K562 (cell line): ENCODE data around the gene CFAP206. TPM values are rescaled to one million over a fixed set of nuclear protein-coding genes. Genes with fewer than 3 reads are reported as not detected.

Experiments
- EHMT2 ChIP-seq: fragments of 450-650 bp; IDR thresholded peaks from 2 replicates; pipeline ENCODE4 v1.6.1; 2018; ENCODE audit warnings: antibody characterized with exemption
- GATA2 ChIP-seq: sonication (generic); formaldehyde crosslinking; IDR thresholded peaks from 2 replicates; pipeline ENCODE4 v1.4.0; 2020; ENCODE audit warnings: mild to moderate bottlenecking, missing genetic modification reagents
- GATAD2A ChIP-seq: fragments of 450-650 bp; IDR thresholded peaks from 2 replicates; pipeline ENCODE4 v1.6.1; 2017
- HMGN3 ChIP-seq: IDR thresholded peaks from 2 replicates; pipeline ENCODE4 v1.6.1; 2011; ENCODE audit warnings: borderline replicate concordance, low read depth, mild to moderate bottlenecking, mixed read lengths, low read length; ENCODE audit not compliant: insufficient read length; ENCODE audit errors: extremely low read depth
- NFXL1 ChIP-seq: fragments of 450-650 bp; formaldehyde crosslinking; IDR thresholded peaks from 2 replicates; pipeline ENCODE4 v1.4.0; 2021; ENCODE audit warnings: mild to moderate bottlenecking
- PHB ChIP-seq: fragments of 250-450 bp; sonication (Bioruptor Pico); IDR thresholded peaks from 2 replicates; pipeline ENCODE4 v1.5.0; 2021
- POLR2B ChIP-seq: fragments of 450-650 bp; IDR thresholded peaks from 2 replicates; pipeline ENCODE4 v1.6.1; 2018; ENCODE audit warnings: low read depth; ENCODE audit not compliant: partially characterized antibody
- POLR2G ChIP-seq: fragments of 200-400 bp; formaldehyde crosslinking; IDR thresholded peaks from 2 replicates; pipeline ENCODE4 v1.6.1; 2017; ENCODE audit warnings: low read depth, mild to moderate bottlenecking, antibody characterized with exemption, low read length, moderate library complexity
- SMARCB1 ChIP-seq: IDR thresholded peaks from 2 replicates; pipeline ENCODE4 v1.6.1; 2011; ENCODE audit warnings: improper control_type of control experiment, low read depth; ENCODE audit not compliant: insufficient read length
- SNRNP70 ChIP-seq: fragments of 200-400 bp; formaldehyde crosslinking; optimal IDR thresholded peaks from 2 replicates; pipeline ENCODE3; 2017; ENCODE audit warnings: low read depth, low read length
- TAF1 ChIP-seq: IDR thresholded peaks from 2 replicates; pipeline ENCODE4 v1.6.1; 2011; ENCODE audit warnings: mild to moderate bottlenecking, low read length, moderate library complexity; ENCODE audit not compliant: insufficient read depth, control insufficient read depth, severe bottlenecking; ENCODE audit errors: extremely low read depth
- ZNF444 ChIP-seq: fragments of 250-450 bp; sonication (Bioruptor Pico); IDR thresholded peaks from 2 replicates; pipeline ENCODE4 v1.4.0; 2020; ENCODE audit warnings: mild to moderate bottlenecking, moderate library complexity
- ZNF445 ChIP-seq: fragments of 250-450 bp; sonication (Bioruptor Pico); IDR thresholded peaks from 2 replicates; pipeline ENCODE4 v1.4.0; 2020; ENCODE audit warnings: low read depth, mild to moderate bottlenecking, moderate library complexity
- ZNF696 ChIP-seq: fragments of 250-450 bp; sonication (Bioruptor Pico); conservative IDR thresholded peaks from 2 replicates; pipeline ENCODE4 v1.4.0; 2020; ENCODE audit warnings: mild to moderate bottlenecking, moderate library complexity
- ZNF764 ChIP-seq: fragments of 250-450 bp; sonication (Bioruptor Pico); IDR thresholded peaks from 2 replicates; pipeline ENCODE4 v1.4.0; 2020; ENCODE audit warnings: low read depth, mild to moderate bottlenecking, moderate library complexity
- polyA plus RNA-seq, 8 experiments: library from polyadenylated mRNA; depleted of rRNA in 4 of 8; stranded (reverse) in 5 of 8; unstranded in 3 of 8; fragments of >200 nt; fragmentation: Nextera tagmentation in 2 of 8; fragmentation: Illumina TruSeq in 1 of 8; extraction: Ambion mirVana in 2 of 8; extraction: Trizol in 1 of 8; gene quantifications; 2 replicates each; pipeline versions ENCODE4 v1.2.1 to v1.2.3, GENCODE V29; 2011 to 2014; ENCODE audit warnings: inconsistent platforms in 1 of 8, missing spikeins in 1 of 8
- total RNA-seq, 7 experiments: library from RNA; depleted of rRNA in 6 of 7; stranded (reverse); fragments of >200 nt in 6 of 7; fragmentation: Illumina TruSeq in 2 of 7; extraction: Trizol in 2 of 7; gene quantifications; 2 replicates each; pipeline versions ENCODE4 v1.2.1 to v1.2.3, GENCODE V29; 2011 to 2021; ENCODE audit warnings: low replicate concordance in 1 of 7
- TF ChIP-seq, protein P1 (sequence below): fragments of 150-350 bp; IDR thresholded peaks from 2 replicates; pipeline ENCODE4 v1.6.1; 2014; ENCODE audit warnings: low read depth, mild to moderate bottlenecking, low read length, borderline replicate concordance
- TF ChIP-seq, protein P2 (sequence below): IDR thresholded peaks from 3 replicates; pipeline ENCODE4 v1.6.1; 2011; ENCODE audit warnings: borderline replicate concordance, mild to moderate bottlenecking, moderate library complexity; ENCODE audit not compliant: insufficient read length; ENCODE audit errors: extremely low read depth
- TF ChIP-seq, protein P3 (sequence below): fragments of 250-450 bp; sonication (Bioruptor Pico); IDR thresholded peaks from 2 replicates; pipeline ENCODE4 v1.4.0; 2020; ENCODE audit warnings: mild to moderate bottlenecking, moderate library complexity
- TF ChIP-seq, protein P4 (sequence below): IDR thresholded peaks from 2 replicates; pipeline ENCODE4 v1.6.1; 2012; ENCODE audit warnings: low read depth, low read length, improper control_type of control experiment, borderline replicate concordance

Gene CFAP206
- total and polyA plus RNA-seq, 9 of the 15 experiments (the other 6 are each of a cell fraction or from before 2014, with no cell fraction given): 0.06 to 0.33 (median 0.18) TPM; not detected in 2

DNA sequence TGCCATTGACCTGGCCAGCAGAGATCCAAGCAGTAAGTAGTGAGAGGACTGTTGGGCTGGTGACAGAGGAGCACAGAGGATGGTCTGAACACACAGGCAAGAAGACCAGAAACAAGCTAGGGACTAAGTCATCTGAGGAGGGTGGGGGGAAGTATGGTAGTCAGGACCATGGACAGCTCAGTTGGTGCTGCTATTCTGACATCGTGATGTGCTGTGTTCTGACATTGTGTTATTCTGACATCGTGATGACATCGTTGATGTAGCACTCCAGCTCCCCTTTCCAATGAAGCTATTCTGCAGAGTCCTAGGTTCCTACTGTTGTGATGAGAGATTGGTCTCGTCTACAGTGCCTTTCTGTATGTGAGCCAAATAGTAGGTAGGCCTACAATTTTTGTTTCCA lies 28.7 kb downstream of the CFAP206 start (continued):
- TF ChIP-seq, protein P1, sequence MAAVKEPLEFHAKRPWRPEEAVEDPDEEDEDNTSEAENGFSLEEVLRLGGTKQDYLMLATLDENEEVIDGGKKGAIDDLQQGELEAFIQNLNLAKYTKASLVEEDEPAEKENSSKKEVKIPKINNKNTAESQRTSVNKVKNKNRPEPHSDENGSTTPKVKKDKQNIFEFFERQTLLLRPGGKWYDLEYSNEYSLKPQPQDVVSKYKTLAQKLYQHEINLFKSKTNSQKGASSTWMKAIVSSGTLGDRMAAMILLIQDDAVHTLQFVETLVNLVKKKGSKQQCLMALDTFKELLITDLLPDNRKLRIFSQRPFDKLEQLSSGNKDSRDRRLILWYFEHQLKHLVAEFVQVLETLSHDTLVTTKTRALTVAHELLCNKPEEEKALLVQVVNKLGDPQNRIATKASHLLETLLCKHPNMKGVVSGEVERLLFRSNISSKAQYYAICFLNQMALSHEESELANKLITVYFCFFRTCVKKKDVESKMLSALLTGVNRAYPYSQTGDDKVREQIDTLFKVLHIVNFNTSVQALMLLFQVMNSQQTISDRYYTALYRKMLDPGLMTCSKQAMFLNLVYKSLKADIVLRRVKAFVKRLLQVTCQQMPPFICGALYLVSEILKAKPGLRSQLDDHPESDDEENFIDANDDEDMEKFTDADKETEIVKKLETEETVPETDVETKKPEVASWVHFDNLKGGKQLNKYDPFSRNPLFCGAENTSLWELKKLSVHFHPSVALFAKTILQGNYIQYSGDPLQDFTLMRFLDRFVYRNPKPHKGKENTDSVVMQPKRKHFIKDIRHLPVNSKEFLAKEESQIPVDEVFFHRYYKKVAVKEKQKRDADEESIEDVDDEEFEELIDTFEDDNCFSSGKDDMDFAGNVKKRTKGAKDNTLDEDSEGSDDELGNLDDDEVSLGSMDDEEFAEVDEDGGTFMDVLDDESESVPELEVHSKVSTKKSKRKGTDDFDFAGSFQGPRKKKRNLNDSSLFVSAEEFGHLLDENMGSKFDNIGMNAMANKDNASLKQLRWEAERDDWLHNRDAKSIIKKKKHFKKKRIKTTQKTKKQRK: no peak
- TF ChIP-seq SMARCB1 (no peak), HMGN3 (no peak), GATA2 (CRISPR knock-in tag) (no peak), EHMT2 (peak; percentile 99), SNRNP70 (no peak), TAF1 (no peak), POLR2B (no peak), POLR2G (no peak), GATAD2A (no peak), PHB (CRISPR knock-in tag) (no peak), NFXL1 (CRISPR knock-in tag) (no peak), ZNF764 (CRISPR knock-in tag) (no peak), ZNF696 (CRISPR knock-in tag) (no peak), ZNF444 (CRISPR knock-in tag) (no peak), ZNF445 (no peak)
- TF ChIP-seq, protein P2, sequence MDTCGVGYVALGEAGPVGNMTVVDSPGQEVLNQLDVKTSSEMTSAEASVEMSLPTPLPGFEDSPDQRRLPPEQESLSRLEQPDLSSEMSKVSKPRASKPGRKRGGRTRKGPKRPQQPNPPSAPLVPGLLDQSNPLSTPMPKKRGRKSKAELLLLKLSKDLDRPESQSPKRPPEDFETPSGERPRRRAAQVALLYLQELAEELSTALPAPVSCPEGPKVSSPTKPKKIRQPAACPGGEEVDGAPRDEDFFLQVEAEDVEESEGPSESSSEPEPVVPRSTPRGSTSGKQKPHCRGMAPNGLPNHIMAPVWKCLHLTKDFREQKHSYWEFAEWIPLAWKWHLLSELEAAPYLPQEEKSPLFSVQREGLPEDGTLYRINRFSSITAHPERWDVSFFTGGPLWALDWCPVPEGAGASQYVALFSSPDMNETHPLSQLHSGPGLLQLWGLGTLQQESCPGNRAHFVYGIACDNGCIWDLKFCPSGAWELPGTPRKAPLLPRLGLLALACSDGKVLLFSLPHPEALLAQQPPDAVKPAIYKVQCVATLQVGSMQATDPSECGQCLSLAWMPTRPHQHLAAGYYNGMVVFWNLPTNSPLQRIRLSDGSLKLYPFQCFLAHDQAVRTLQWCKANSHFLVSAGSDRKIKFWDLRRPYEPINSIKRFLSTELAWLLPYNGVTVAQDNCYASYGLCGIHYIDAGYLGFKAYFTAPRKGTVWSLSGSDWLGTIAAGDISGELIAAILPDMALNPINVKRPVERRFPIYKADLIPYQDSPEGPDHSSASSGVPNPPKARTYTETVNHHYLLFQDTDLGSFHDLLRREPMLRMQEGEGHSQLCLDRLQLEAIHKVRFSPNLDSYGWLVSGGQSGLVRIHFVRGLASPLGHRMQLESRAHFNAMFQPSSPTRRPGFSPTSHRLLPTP: no peak
- TF ChIP-seq, protein P3, sequence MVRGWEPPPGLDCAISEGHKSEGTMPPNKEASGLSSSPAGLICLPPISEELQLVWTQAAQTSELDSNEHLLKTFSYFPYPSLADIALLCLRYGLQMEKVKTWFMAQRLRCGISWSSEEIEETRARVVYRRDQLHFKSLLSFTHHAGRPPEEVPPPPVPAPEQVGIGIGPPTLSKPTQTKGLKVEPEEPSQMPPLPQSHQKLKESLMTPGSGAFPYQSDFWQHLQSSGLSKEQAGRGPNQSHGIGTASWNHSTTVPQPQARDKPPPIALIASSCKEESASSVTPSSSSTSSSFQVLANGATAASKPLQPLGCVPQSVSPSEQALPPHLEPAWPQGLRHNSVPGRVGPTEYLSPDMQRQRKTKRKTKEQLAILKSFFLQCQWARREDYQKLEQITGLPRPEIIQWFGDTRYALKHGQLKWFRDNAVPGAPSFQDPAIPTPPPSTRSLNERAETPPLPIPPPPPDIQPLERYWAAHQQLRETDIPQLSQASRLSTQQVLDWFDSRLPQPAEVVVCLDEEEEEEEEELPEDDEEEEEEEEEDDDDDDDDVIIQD: no peak
- TF ChIP-seq, protein P4, sequence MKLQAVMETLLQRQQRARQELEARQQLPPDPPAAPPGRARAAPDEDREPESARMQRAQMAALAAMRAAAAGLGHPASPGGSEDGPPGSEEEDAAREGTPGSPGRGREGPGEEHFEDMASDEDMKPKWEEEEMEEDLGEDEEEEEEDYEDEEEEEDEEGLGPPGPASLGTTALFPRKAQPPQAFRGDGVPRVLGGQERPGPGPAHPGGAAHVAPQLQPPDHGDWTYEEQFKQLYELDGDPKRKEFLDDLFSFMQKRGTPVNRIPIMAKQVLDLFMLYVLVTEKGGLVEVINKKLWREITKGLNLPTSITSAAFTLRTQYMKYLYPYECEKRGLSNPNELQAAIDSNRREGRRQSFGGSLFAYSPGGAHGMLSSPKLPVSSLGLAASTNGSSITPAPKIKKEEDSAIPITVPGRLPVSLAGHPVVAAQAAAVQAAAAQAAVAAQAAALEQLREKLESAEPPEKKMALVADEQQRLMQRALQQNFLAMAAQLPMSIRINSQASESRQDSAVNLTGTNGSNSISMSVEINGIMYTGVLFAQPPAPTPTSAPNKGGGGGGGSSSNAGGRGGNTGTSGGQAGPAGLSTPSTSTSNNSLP: no peak
